H54 (cell line): ENCODE data around the gene GLI3.

Experiments used
- DNase-seq: peaks from one replicate; pipeline ENCODE4 v3.0.0; 2011; ENCODE audit warnings: low spot score, mixed read lengths; ENCODE audit not compliant: insufficient read length
- FAIRE-seq: peaks from 3 replicates; lab custom pipeline; 2011; peaks lifted over from hg19 to GRCh38; lab: Jason Lieb, UNC
- POLR2A ChIP-seq: IDR thresholded peaks from 2 replicates; pipeline ENCODE4 v1.6.1; 2011; ENCODE audit warnings: low read depth, mild to moderate bottlenecking, low read length

The GLI3 gene

DNA sequence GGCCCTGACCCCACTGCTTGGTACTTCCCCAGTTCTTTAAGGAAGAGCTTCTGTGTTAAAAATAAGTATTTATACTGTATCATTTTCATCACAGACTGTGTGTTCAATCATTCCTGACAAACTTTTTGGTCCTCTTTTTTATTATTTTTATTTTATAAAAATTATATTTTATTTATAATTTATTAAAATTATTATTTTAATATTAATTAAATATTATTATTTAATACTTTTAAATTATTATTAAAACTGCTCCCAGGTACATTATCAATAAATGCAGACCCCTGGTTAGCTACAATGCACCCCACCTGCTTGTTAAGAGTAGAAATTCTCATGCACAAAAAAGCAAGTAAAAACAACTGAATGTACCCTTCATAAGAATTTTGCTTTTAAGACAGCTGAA is 172.0 kb downstream of the GLI3 start:
- no peak for FAIRE-seq

DNA sequence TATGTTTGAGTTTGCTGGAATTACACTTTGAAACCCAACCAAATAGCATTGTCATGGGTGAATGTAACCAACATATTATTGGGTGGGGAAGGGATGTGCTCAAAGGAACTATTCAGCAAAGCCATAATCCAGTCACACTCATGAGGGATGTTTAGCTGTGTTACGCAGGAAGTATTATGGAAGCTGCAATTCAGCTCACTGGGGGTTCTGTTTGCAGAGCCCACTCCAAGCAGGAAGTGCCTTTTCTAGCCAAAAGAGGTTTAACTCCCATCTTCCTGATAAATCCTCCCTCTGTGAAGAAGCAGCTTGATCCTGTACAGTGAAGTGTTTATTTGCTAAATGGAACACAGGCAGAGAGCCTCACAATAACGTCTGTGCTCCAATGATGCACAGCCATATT is 172.5 kb downstream of the GLI3 start:
- no peak for DNase-seq
- no peak for FAIRE-seq
- no peak for TF ChIP-seq POLR2A

More for the DNA sequence above, 172.0 kb downstream of the GLI3 start:
- no peak for DNase-seq
- no peak for TF ChIP-seq POLR2A

DNA sequence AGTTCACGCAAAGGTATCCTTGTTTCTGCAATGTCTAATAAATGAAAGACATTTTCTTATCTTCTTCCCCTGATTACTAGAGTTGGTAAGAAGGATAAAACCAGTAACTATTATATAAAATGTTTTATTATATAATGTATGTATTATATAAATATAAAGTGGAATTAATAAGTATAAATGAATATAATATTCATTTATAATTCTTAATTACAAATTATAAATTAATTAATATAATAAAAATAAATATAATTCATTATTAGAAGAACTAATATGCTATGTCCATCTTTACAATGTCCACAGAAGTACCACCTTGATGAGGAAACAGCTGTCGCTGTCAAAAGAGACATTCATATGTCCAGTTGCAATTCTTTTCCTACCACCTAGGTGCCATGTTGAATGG is 177.7 kb downstream of the GLI3 start:
- TF ChIP-seq POLR2A, result no peak
- FAIRE-seq, result no peak
- DNase-seq, result no peak

DNA sequence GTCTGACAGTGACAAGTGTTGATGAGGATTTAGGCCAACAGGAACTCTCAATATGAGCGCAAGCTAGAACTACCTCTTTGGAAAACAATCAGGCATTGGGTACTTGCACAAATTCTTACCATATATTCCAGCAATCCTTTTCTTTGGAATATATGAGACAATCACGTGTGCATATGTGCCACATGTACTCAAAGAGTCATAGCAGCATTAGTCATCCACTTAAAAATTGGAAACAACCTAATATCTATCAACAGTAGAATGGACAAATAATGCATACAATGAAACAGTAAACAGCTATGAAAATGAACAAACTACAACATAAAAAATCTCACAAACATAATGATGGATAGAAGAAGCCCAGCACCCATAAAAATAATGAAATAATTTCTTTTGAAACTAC is 179.7 kb downstream of the GLI3 start:
- DNase-seq (no peak), FAIRE-seq (no peak)
- no peak for TF ChIP-seq POLR2A

DNA sequence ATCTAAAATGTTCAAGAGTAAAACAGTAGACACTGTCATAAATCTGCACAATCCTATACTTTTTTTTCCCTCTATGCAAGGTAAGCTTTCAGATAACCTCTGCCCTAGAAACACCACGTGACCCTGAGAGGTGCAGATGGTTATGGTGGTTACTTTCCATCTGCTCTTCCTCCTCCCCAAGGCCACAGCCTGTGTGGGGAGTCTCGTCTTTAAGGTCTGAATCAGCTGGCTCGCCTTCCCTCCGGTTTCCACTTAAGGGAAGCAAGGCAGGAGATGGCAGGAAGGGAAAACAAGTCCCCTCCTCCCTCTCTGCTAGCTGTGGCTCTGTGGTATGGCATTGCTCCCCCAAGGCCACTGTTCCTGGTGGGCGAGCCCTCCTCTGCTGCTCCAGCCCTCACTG is 181.8 kb downstream of the GLI3 start:
- FAIRE-seq (no peak), DNase-seq (no peak)
- no peak for TF ChIP-seq POLR2A

DNA sequence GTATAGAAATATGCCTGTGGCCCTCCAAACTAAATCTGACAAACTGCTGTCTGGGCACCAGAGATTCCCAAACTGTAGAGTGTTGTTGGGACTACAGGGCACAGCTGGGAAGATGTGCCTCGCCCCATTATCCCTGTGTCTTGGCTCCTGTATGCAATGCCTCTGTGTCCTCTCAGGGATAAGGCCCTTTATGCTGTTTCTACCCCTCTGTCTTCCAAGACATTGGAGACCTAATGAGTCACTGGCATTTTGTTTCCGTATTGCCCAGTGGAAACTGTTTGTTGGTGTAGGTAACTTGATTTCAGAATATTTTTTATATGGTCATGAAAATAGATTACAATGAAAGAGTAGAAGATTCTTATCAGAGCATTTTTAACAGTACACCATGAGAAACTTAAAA is 183.2 kb downstream of the GLI3 start:
- FAIRE-seq (no peak), DNase-seq (no peak)
- no peak for TF ChIP-seq POLR2A

DNA sequence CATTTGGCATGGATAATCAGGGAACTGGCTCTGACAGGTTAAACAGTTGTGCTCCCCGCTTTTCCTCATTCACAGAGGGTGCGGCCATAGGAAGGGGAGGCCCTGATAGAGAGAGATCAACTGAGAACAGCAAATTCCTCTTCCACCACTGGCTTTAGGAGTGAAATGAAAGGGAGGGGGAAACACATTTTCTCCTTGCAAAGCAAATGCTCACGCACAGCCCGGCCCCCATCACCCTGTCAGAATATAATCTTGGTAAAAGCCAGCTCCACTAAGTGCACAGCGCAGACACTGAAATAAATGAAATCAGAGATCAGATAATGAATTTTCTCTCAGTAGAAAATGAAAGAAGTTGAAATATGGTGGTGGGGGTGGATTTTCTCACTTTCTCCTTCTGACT is 187.2 kb downstream of the GLI3 start:
- FAIRE-seq (no peak), DNase-seq (no peak)
- no peak for TF ChIP-seq POLR2A

DNA sequence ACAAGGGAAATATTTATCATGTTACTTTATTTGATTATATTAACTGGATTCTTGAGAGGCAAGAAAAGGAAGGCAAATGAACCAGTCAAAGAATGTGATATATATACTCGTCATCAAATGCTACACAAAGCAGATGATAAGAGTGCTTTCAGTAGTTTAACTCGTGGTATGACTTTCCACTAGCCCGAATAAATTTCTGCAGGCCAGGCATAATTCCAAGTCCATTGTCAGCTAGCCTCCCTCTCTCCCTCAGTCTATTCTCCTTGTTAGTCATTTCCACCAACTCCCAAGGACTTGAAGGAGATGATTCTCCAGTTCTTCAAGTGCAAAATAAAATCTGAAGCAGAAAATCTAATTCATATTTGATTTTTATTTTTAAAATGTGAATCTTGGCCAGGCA is 190.5 kb downstream of the GLI3 start:
- no peak for FAIRE-seq
- no peak for DNase-seq
- TF ChIP-seq POLR2A, result no peak

DNA sequence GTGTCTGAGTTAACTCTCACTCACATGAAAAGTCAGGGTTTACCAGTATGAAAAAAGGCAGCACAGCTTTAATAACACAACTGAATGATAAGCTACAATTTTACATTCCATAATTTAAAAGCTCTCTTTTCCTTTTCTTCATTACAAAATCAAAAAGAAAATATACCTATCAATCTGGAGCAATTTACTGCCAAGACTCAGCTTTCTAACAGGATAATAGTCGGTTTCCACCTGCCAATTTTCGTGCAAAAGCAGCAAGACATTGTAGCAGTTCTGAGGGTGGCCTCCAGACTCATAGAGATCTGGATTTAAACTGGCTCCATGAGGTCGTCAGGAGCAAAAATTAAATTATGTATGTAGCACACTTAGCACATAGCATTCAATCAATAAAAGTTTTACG is 191.0 kb downstream of the GLI3 start:
- FAIRE-seq (no peak), DNase-seq (no peak)
- no peak for TF ChIP-seq POLR2A

DNA sequence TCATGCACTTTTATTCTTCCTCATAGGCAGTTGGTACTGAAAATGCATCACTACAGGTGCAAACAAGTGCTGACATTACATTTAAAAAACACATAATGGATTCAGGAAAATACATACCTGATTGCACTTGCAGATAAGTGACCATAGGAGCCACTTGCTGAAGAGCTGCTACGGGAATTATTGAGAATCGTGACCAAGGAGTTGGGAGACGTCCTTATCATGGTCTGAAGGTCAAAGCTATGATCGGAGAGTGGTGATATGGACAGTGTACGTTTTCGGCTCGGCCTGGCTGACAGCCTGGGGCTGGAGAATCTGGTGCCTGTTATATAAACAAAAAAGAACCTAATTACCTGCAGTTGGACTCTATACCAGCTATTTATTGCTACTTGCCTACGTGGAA is 197.1 kb downstream of the GLI3 start:
- no peak for FAIRE-seq
- no peak for DNase-seq
- no peak for TF ChIP-seq POLR2A

DNA sequence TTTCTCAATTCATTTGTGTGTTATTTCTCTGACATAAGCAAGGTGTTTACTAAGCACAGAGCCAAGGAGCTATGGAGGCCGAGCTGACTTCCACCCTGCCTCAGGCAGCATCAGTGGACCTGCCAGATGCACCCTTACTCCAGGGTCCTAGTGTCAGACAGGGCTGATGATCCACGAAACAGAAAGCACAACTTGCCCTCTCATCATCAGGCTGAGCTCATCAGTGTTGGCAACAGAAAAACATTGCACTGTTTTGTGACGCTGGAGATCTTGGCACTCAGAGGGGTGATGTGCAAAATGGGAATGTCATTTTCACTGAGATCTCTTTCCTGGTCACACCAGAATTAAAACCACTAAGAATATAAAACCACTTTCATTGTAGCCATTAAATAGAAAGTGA is 201.8 kb downstream of the GLI3 start:
- no peak for TF ChIP-seq POLR2A
- FAIRE-seq (no peak), DNase-seq (no peak)

DNA sequence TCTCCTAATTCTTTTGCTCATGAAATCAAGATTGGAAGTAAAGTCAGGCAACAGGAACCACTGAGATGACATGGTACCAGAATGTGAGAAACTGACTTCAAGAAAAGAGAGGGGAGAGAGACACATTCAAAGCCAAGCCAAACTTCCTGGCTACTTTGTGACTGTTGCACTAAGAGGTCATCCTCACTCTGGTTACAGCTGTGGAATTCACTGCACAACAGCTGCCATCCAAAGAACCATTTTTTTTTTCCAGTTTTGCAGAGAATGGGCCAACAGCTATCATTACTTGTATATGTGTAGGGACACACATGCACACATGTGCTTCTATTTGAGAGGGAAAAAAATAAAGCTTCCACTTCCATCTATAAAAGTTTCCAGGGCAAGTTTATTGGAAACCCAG is 203.5 kb downstream of the GLI3 start:
- no peak for DNase-seq
- FAIRE-seq, result no peak
- no peak for TF ChIP-seq POLR2A

DNA sequence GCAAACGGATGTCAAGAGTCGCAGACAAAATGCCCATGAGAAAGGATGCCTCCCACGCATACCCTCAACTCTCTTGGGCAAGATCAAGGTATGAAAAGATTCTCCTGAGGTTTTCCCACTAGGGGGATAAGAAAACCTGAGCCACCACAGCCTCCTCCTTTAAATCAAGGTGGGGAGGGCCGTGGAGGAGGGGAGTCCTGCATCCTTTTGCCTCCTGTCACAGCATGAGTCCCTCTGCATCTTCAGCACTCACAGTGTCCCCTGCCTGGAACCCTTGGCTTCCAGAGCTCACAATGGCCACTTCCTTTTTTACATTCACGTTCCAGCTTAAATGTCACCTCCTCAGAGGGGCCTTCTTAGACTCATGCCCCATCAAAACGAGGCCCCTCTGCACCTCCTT is 207.6 kb downstream of the GLI3 start:
- DNase-seq (no peak), FAIRE-seq (no peak)
- no peak for TF ChIP-seq POLR2A

DNA sequence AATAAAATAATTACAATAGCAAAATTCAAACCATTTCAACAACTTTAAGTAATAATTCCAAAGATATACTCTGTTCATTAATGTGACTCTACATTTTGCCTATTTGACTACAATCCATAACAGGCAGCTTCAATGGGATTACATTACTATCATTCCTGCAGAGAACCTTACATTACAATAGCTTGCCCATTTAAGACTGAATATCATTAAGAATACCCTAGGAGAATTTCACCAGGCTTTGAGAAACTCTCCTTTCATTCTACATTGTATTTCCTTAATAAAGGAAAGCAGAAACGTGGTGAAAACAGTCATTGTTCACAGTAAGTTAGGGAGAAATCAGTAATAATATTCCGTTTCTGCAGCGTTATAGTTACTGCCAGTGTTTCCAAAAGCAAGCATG is 209.5 kb downstream of the GLI3 start:
- FAIRE-seq, result no peak
- DNase-seq, result no peak
- no peak for TF ChIP-seq POLR2A

DNA sequence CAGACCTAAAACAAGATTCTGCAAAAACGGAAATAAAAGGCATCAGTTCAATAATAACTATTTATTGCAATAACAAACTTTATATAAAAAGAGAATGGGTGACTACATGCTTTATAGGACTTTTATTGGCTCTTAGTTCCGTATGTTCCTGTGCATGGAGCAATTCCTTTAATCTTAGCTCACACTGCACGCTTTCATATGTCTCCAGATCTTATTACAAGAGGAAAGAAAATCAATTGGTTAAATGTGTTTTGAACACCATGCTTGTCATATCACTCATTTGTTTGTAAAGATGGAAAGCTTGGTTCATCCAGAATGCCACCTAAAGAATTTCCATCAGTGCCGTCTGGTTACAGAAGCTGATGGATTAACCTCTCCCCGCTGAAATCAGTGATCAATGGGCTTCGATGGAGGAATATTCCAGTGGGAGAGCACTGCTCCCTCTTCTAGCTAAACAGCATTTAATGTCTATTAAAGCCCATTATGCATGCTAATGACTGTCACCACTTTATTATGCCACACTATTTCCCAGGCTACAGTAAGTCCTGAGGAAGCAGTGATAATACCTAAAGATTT is 210.3 kb downstream of the GLI3 start:
- FAIRE-seq (no peak), DNase-seq (no peak)
- no peak for TF ChIP-seq POLR2A
